ENCODE results near the gene MEAK7. TPM values are rescaled to one million over a fixed set of nuclear protein-coding genes. Genes with fewer than 3 reads are reported as not detected.

MEAK7 gene
- 45.6 to 68.0 TPM (median 54.4 TPM) in 5 replicates for total RNA-seq (2022; extraction: Qiagen RNA extraction)

GRCh38 chr16:84504420-84505248 is at the start of gene MEAK7:
Gene MEAK7 (minus strand): TSS chr16:84504659. CDS start chr16:84498086, 6,573 bp downstream.

Other genes starting within 250 kb of the MEAK7 start
- not detected in 5 replicates for gene WFDC1, start 209.8 kb downstream of the MEAK7 start, total RNA-seq (2022; extraction: Qiagen RNA extraction)
- 0.09 to 0.32 TPM (median 0.16 TPM) in 5 replicates for gene ATP2C2, start 136.1 kb downstream of the MEAK7 start, total RNA-seq (2022; extraction: Qiagen RNA extraction)
- 424 to 531 TPM (median 502 TPM) in 5 replicates for gene COTL1, start 113.4 kb upstream of the MEAK7 start, total RNA-seq (2022; extraction: Qiagen RNA extraction)
- gene KLHL36, start 143.9 kb upstream of the MEAK7 start, total RNA-seq (2022; extraction: Qiagen RNA extraction): 17.4 to 27.3 TPM (median 23.5 TPM) in 5 replicates
- 66.7 to 87.1 TPM (median 78.7 TPM) in 5 replicates for gene USP10, start 195.3 kb upstream of the MEAK7 start, total RNA-seq (2022; extraction: Qiagen RNA extraction)

Measured in A549 treated with Hydrocortisone at 1 μM for 4 hours (cell line).